CD1c-positive myeloid dendritic cell (primary cell): ENCODE data around the gene BAHCC1.
"Not testable (repeated sequence)": the region's sequence is repeated elsewhere in the genome, so short reads cannot be mapped to it uniquely, and the experiment has no call there.

Experiments
- DNase-seq: peaks from one replicate; pipeline ENCODE4 v3.0.0-alpha.2; 2016; ENCODE audit errors: extremely low spot score

The BAHCC1 gene

GRCh38 chr17:81413497-81414135 is 18.4 kb downstream of the BAHCC1 start:
- DNase-seq: no peak

- DNase-seq: no peak
Observed at GRCh38 chr17:81414756-81415516, 19.7 kb downstream of the BAHCC1 start.

- no peak for DNase-seq
Observed at GRCh38 chr17:81415681-81416080, 20.4 kb downstream of the BAHCC1 start.

- DNase-seq: no peak
Observed at GRCh38 chr17:81416612-81417011, 21.4 kb downstream of the BAHCC1 start.

- no peak for DNase-seq
Observed at GRCh38 chr17:81417049-81417878, 22.0 kb downstream of the BAHCC1 start.

- DNase-seq: no peak
Observed at GRCh38 chr17:81417879-81418709, 22.8 kb downstream of the BAHCC1 start.

- no peak for DNase-seq
Observed at GRCh38 chr17:81418710-81419318, 23.6 kb downstream of the BAHCC1 start.

- DNase-seq: peak; percentile 51
Observed at GRCh38 chr17:81419319-81419885, 24.1 kb downstream of the BAHCC1 start.

GRCh38 chr17:81419886-81420768 is 24.9 kb downstream of the BAHCC1 start:
- no peak for DNase-seq

GRCh38 chr17:81420769-81421462 is 25.7 kb downstream of the BAHCC1 start:
- DNase-seq: no peak

GRCh38 chr17:81422776-81423697 is 27.8 kb downstream of the BAHCC1 start:
- DNase-seq: peak; percentile 77

GRCh38 chr17:81423698-81424071 is 28.4 kb downstream of the BAHCC1 start:
- no peak for DNase-seq

GRCh38 chr17:81424151-81425017 is 29.1 kb downstream of the BAHCC1 start:
- DNase-seq: no peak

GRCh38 chr17:81425041-81425440 is 29.8 kb downstream of the BAHCC1 start:
- not testable (repeated sequence) for DNase-seq

- DNase-seq: not testable (repeated sequence)
Observed at GRCh38 chr17:81425716-81426392, 30.6 kb downstream of the BAHCC1 start.

GRCh38 chr17:81426393-81427172 is 31.3 kb downstream of the BAHCC1 start:
- peak; percentile 20 for DNase-seq
